Effector memory CD8-positive, alpha-beta T cell (primary cell): ENCODE data around the gene GOLGA3.
"Not testable (repeated sequence)": the region's sequence is repeated elsewhere in the genome, so short reads cannot be mapped to it uniquely, and the experiment has no call there.

Source experiments
- ATAC-seq: fragments of 150-1000 bp; cut with Tn5 transposase; replicated peaks from 2 replicates; pipeline ENCODE4 v1.10.0; 2021; ENCODE audit warnings: mild to moderate bottlenecking, moderate library complexity
- DNase-seq, 3 experiments: peaks; one replicate each; pipeline ENCODE4 v3.0.0; 2021
- H3K27ac Mint-ChIP-seq, 2 donors: one replicate each; pipeline ENCODE4 v1.8.0; 2022; ENCODE audit warnings: mild to moderate bottlenecking in 2 of 2, mixed read lengths in 2 of 2, moderate library complexity in 2 of 2
- H3K27me3 Mint-ChIP-seq, 2 donors: one replicate each; pipeline ENCODE4 v1.8.0; 2022; ENCODE audit warnings: mixed read lengths in 2 of 2
- H3K36me3 Mint-ChIP-seq: one replicate; pipeline ENCODE4 v1.8.0; 2022; ENCODE audit warnings: mild to moderate bottlenecking, moderate library complexity, mixed read lengths; ENCODE audit not compliant: insufficient read depth
- H3K4me1 Mint-ChIP-seq, 2 donors: one replicate each; pipeline ENCODE4 v1.8.0; 2022; ENCODE audit warnings: low read depth in 2 of 2, mixed read lengths in 2 of 2
- H3K4me3 Mint-ChIP-seq, 2 donors: one replicate each; pipeline ENCODE4 v1.8.0; 2022; ENCODE audit warnings: mild to moderate bottlenecking in 2 of 2, mixed read lengths in 2 of 2, moderate library complexity in 2 of 2
- H3K9me3 Mint-ChIP-seq, 2 donors: one replicate each; pipeline ENCODE4 v1.8.0; 2022; ENCODE audit warnings: mixed read lengths in 2 of 2

GOLGA3 gene

GRCh38 chr12:132814232-132814631 lies 14.4 kb downstream of the GOLGA3 start:
- DNase-seq (no peak), ATAC-seq (no peak)
- Mint-ChIP-seq H3K36me3 (peaks cover 71% of the 10 kb centered on the region), H3K27ac (no peak overlapping the region), H3K4me1 (peaks cover 8 to 11% of the 10 kb centered on the region in 2 donors), H3K27me3 (no peaks in the 10 kb centered on the region), H3K9me3 (no peaks in the 10 kb centered on the region), H3K4me3 (no peak overlapping the region)

DNA sequence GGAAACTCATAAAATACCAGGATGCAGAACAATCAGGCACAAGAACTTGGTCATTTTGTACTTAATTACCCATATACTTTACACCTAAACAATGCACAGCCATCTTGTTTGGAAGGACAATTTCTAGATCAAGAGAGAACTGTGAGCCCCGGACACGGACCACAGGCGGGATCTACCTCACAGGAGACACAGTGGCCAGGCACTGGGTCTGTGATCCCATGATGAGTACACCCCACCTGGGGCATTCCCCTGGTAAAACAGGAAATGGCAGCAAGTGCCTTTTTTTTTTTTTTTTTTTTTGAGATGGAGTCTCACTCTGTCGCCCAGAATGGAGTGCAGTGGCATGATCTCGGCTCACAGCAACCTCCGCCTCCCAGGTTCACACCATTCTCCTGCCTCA lies 15.2 kb downstream of the GOLGA3 start:
- no peak overlapping the region for H3K4me3 Mint-ChIP-seq
- peaks cover 64% of the 10 kb centered on the region for H3K36me3 Mint-ChIP-seq
- peaks cover 9 to 10% of the 10 kb centered on the region in 2 donors for H3K4me1 Mint-ChIP-seq
- H3K27ac Mint-ChIP-seq = no peak overlapping the region
- no peaks in the 10 kb centered on the region for H3K9me3 Mint-ChIP-seq
- ATAC-seq (no peak), DNase-seq (no peak)
- no peaks in the 10 kb centered on the region for H3K27me3 Mint-ChIP-seq

GRCh38 chr12:132812631-132813305 lies 15.9 kb downstream of the GOLGA3 start:
- no peak for DNase-seq
- H3K4me1 Mint-ChIP-seq = peaks cover 4% of the 10 kb centered on the region in 2 donors
- H3K27me3 Mint-ChIP-seq = no peaks in the 10 kb centered on the region
- ATAC-seq = peak; percentile 75
- H3K36me3 Mint-ChIP-seq = peaks cover 61% of the 10 kb centered on the region
- H3K27ac Mint-ChIP-seq = peak overlapping the region in 1 of 2 donors; percentile 52
- no peaks in the 10 kb centered on the region for H3K9me3 Mint-ChIP-seq
- no peak overlapping the region for H3K4me3 Mint-ChIP-seq

DNA sequence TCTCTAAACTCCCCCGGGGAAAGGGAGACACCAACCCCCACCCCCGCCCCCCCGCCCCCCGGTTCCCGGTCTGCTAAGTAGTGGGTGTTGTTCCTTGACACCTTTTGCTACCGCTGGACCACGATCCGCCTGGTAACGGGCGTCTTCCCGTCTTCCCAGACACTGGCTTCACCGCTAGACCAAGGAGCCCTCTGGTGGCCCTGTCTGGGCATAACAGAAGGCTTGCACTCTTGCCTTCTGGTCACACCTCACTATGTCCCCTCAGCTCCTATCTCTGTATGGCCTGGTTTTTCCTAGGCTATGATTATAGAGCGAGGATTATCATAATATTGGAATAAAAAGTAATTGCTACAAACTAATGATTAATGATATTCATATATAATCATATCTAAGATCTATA lies 19.3 kb downstream of the GOLGA3 start:
- H3K4me3 Mint-ChIP-seq, H3K27me3 Mint-ChIP-seq, H3K9me3 Mint-ChIP-seq, DNase-seq, ATAC-seq, H3K4me1 Mint-ChIP-seq: not testable (repeated sequence)
- H3K36me3 Mint-ChIP-seq = peaks cover 52% of the 10 kb centered on the region
- peak overlapping the region in 1 of 2 donors; percentile 17 for H3K27ac Mint-ChIP-seq

DNA sequence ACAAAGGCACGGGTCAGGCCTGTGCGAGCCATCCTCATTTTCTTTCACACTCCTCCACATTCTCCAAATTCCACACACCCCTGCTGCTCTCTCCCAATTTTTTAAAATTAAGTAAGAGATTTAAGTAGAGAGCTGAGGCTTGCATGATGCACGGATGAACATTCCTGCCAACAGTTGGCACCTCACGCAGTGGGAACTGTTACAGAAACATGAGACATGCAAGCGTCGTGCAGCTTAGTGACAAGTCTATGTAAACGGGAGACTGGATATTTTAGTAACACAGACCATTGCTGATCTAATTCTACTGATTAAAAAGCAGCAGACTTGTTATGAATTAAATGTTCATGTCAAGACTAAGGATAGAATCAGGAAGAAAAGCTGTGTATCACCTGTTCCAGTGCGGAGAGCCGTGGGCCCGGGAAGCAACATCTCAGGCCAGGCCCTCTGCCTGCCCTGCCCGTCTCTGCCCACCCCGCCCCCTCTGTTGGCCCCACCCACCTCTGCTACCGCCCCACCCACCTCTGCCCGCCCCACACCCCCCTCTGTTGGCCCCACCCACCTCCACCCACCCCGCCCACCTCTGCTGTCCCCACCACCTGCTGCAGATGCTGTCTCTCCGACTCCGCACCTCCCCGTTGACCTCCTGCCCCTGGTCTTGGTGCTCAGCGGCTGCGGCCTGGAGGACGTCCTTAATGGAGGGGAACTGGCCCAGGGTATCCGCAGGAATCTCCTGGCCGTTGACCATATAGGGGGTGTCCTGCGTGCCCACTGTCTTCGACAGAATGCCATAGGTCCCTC lies 21.2 kb downstream of the GOLGA3 start:
- Mint-ChIP-seq H3K36me3 (peaks cover 58% of the 10 kb centered on the region), H3K27ac (peak overlapping the region in 1 of 2 donors; percentile 15), H3K4me1 (peaks cover 4 to 7% of the 10 kb centered on the region in 2 donors), H3K27me3 (no peaks in the 10 kb centered on the region), H3K4me3 (no peak overlapping the region), H3K9me3 (no peaks in the 10 kb centered on the region)
- DNase-seq = no peak
- no peak for ATAC-seq

GRCh38 chr12:132806857-132807256 lies 21.8 kb downstream of the GOLGA3 start:
- peak overlapping the region in 1 of 2 donors; percentile 15 for H3K27ac Mint-ChIP-seq
- peaks cover 2 to 3% of the 10 kb centered on the region in 2 donors for H3K4me1 Mint-ChIP-seq
- H3K36me3 Mint-ChIP-seq = peaks cover 57% of the 10 kb centered on the region
- H3K9me3 Mint-ChIP-seq = no peaks in the 10 kb centered on the region
- no peak for ATAC-seq
- no peak overlapping the region for H3K4me3 Mint-ChIP-seq
- DNase-seq = no peak
- no peaks in the 10 kb centered on the region for H3K27me3 Mint-ChIP-seq

GRCh38 chr12:132804426-132804861 lies 24.2 kb downstream of the GOLGA3 start:
- Mint-ChIP-seq H3K27me3 (no peaks in the 10 kb centered on the region), H3K4me3 (no peak overlapping the region), H3K27ac (no peak overlapping the region), H3K4me1 (peaks cover 2 to 3% of the 10 kb centered on the region in 2 donors), H3K9me3 (no peaks in the 10 kb centered on the region), H3K36me3 (peaks cover 64% of the 10 kb centered on the region)
- no peak for DNase-seq
- no peak for ATAC-seq

DNA sequence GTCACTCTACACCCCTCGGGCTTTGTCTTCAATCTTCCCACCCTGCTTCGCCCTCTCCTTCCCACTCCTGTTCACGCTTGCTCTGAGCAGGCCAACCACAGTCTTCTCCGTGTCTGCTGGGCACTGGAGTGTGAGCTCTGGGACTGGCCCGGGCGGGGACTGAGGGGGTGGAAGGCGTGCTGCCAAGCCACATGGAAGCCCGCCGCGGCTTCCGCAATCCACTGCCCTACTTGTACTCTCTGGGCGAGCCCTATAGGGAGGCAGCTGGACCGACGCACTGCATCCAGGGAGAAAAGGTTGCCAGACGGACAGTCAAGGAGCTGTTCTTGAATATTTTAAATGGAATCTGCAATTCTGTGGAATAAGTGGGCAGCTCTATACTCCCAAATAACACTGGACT lies 24.8 kb downstream of the GOLGA3 start:
- H3K4me1 Mint-ChIP-seq = peaks cover 2 to 3% of the 10 kb centered on the region in 2 donors
- ATAC-seq (no peak), DNase-seq (no peak)
- H3K9me3 Mint-ChIP-seq = no peaks in the 10 kb centered on the region
- H3K4me3 Mint-ChIP-seq = no peak overlapping the region
- H3K27me3 Mint-ChIP-seq = no peaks in the 10 kb centered on the region
- H3K36me3 Mint-ChIP-seq = peaks cover 68% of the 10 kb centered on the region
- no peak overlapping the region for H3K27ac Mint-ChIP-seq

DNA sequence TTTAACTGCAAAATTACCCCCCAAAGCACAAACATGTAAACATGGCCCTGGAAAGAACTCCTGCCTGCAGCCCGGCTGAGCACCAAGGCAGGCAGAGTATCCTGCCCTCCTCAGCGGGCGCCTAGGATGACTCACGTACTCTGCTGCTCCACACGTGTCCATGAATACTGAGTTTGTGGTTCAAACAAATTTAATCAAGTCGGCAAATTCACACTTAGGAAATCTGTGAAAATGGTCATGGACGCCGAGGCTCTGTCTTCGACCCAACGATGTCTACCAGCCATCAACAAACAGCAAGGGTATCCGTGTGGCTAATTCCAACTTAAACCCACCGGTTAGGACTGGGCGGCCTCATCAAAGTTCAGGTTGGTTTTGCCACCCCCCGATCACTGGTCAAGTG lies 25.5 kb downstream of the GOLGA3 start:
- peaks cover 0 to 3% of the 10 kb centered on the region in 2 donors for H3K4me1 Mint-ChIP-seq
- no peak overlapping the region for H3K4me3 Mint-ChIP-seq
- no peaks in the 10 kb centered on the region for H3K9me3 Mint-ChIP-seq
- no peak overlapping the region for H3K27ac Mint-ChIP-seq
- peaks cover 74% of the 10 kb centered on the region for H3K36me3 Mint-ChIP-seq
- ATAC-seq = no peak
- no peak for DNase-seq
- H3K27me3 Mint-ChIP-seq = no peaks in the 10 kb centered on the region

DNA sequence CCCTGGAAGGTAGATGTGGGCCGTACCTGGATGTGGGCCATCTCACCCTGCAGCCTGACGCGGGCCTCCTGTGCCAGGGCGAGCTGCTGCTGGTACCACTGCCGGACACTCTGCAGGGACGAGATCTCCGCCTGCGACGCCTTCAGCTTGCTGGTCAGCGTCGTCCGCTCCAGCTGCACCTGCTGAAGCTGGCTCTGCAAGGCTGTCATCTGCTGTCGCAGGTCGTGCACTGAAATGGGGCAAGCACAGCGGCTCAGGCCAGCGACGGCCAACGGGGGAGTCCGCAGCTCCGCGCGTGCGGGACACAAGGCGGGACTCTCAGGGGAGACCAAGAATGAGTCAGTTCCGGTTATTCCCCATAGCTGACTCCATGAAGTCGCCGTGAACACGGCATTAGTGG lies 26.9 kb downstream of the GOLGA3 start:
- no peaks in the 10 kb centered on the region for H3K9me3 Mint-ChIP-seq
- peaks cover 77% of the 10 kb centered on the region for H3K36me3 Mint-ChIP-seq
- no peak overlapping the region for H3K4me3 Mint-ChIP-seq
- H3K27me3 Mint-ChIP-seq = no peaks in the 10 kb centered on the region
- H3K27ac Mint-ChIP-seq = no peak overlapping the region
- H3K4me1 Mint-ChIP-seq = peaks cover 0 to 3% of the 10 kb centered on the region in 2 donors
- ATAC-seq (no peak), DNase-seq (no peak)

DNA sequence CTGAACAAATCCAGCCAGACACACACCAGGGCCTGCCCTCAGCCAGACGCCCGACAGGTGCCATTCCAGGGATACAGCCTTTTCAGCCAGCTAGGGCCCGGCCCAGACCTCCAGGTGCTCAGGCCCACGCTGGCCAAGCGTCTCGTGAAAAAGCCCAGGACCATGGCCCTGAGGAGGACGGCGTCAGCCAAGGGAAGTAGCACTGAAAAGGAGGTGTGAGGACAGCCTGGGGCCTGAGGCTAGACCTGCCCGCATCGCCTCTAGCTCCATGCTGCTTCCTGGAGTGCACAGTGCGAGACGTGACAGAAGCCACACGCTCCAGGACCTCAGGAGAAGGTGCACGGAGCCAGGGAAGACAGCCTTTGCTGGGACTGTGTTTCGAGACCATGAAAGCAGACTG lies 29.8 kb downstream of the GOLGA3 start:
- Mint-ChIP-seq H3K4me1 (peaks cover 0 to 2% of the 10 kb centered on the region in 2 donors), H3K36me3 (peaks cover 89% of the 10 kb centered on the region), H3K27ac (no peak overlapping the region), H3K4me3 (no peak overlapping the region), H3K9me3 (no peaks in the 10 kb centered on the region), H3K27me3 (no peaks in the 10 kb centered on the region)
- ATAC-seq (no peak), DNase-seq (no peak)

GRCh38 chr12:132797820-132798570 lies 30.7 kb downstream of the GOLGA3 start:
- H3K36me3 Mint-ChIP-seq = peaks cover 83% of the 10 kb centered on the region
- no peak overlapping the region for H3K4me3 Mint-ChIP-seq
- DNase-seq (no peak), ATAC-seq (no peak)
- H3K27me3 Mint-ChIP-seq = no peaks in the 10 kb centered on the region
- H3K4me1 Mint-ChIP-seq = peaks cover 0 to 2% of the 10 kb centered on the region in 2 donors
- no peak overlapping the region for H3K27ac Mint-ChIP-seq
- no peaks in the 10 kb centered on the region for H3K9me3 Mint-ChIP-seq

DNA sequence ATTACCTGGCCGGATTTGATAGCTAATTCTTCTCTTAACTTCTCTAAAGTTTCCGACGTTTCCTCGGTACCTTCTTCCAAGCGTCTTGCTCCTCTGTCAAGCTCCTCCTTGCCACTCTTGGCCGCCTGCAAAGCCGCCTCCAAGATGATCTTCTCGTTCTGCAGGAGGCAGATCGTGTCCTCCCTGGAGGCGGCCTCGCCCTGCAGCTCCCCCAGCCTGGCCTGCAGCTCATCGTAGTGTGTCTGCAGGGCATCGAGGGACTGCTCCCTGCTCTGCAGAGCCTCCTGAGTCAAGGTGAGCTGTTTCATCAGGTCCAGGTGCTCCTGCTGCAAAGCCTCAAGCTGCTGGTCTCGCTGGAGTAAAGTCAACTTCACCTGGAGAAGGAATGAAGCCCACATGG lies 32.8 kb downstream of the GOLGA3 start:
- Mint-ChIP-seq H3K36me3 (peaks cover 64% of the 10 kb centered on the region), H3K27me3 (no peaks in the 10 kb centered on the region), H3K27ac (no peak overlapping the region), H3K9me3 (no peaks in the 10 kb centered on the region), H3K4me1 (peaks cover 0 to 7% of the 10 kb centered on the region in 2 donors), H3K4me3 (no peak overlapping the region)
- no peak for ATAC-seq
- DNase-seq = no peak
